Left ventricle myocardium superior (tissue), 1 donor: Measurements from ENCODE around the gene TAS1R1. TPM values are rescaled to one million over a fixed set of nuclear protein-coding genes. Genes with fewer than 3 reads are reported as not detected.
A peak's percentile ranks its signal among the peaks of the same experiment; 100 is the strongest.

Experiments
- ATAC-seq: fragments of 200-7000 bp; cut with Tn5 transposase; one replicate; pipeline ENCODE4 v1.9.1; 2020; ENCODE audit warnings: mild to moderate bottlenecking, moderate library complexity
- DNase-seq: peaks from one replicate; pipeline ENCODE4 v3.0.0-alpha.2; 2020
- intact Hi-C: fragments of 100-400 bp; cut with micrococcal nuclease; formaldehyde crosslinking; loops from one replicate; pipeline ENCODE4 v1.11.0; 2022
- long read RNA-seq: library from polyadenylated mRNA; unstranded; transcript quantifications from one replicate; pipeline ENCODE4 v2.0.0, GENCODE V29; 2021
- total RNA-seq: library from RNA; stranded (reverse); fragmentation: NEBNext Ultra II Directional; extraction: Animal tissue kit (Norgen Biotek cat#: 25700); gene quantifications from one replicate; pipeline ENCODE4 v1.2.1, GENCODE V29; 2021
- donor health status: DM: no; HTN: yes; CAD: no; lungs with severe emphysema.

TAS1R1 gene
- not detected for total RNA-seq
- long read RNA-seq, result 0 reads

DNA sequence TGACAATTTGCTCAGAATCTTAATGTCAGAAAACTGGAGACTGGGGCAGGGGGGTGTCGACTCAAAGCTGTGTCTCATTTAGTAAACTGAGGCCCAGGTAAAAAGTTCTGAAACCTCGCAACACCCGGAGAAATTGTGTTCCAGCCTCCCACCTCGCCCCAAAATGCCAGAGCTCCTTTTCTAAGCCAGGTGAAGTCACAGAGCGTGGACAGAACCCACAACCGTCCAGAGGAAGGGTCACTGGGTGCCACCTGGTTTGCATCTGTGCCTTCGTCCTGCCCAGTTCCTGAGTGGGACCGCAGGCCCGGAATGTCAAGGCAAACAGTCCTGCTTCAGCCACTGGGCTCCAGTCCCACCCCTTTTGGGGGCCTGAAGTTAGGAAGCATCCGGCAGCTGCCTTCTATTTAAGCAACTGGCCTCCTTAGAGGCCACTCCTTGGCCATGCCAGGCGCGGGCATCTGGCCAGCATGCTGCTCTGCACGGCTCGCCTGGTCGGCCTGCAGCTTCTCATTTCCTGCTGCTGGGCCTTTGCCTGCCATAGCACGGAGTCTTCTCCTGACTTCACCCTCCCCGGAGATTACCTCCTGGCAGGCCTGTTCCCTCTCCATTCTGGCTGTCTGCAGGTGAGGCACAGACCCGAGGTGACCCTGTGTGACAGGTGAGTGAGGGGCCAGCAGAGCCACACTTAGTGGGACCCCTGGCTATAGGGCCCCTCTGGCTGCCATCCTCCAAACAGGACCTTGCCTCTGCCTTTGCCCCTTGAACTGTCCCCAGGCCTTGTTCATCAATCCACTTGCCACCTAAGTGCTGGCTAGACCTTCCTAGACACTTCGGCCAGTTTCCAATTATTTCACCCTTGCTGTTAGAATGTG is at the start of gene TAS1R1:
TSS of gene TAS1R1 (plus strand) at position 401 of the 872 bp plus-strand sequence. CDS start at position 468, 67 bp downstream.
- peak; percentile 46 for DNase-seq
- intact Hi-C loops, result loop anchor here (5.0 kb wide), 1 partner anchor 68 kb away; no protein-coding TSS in a partner anchor
- peak; percentile 34 for ATAC-seq

DNA sequence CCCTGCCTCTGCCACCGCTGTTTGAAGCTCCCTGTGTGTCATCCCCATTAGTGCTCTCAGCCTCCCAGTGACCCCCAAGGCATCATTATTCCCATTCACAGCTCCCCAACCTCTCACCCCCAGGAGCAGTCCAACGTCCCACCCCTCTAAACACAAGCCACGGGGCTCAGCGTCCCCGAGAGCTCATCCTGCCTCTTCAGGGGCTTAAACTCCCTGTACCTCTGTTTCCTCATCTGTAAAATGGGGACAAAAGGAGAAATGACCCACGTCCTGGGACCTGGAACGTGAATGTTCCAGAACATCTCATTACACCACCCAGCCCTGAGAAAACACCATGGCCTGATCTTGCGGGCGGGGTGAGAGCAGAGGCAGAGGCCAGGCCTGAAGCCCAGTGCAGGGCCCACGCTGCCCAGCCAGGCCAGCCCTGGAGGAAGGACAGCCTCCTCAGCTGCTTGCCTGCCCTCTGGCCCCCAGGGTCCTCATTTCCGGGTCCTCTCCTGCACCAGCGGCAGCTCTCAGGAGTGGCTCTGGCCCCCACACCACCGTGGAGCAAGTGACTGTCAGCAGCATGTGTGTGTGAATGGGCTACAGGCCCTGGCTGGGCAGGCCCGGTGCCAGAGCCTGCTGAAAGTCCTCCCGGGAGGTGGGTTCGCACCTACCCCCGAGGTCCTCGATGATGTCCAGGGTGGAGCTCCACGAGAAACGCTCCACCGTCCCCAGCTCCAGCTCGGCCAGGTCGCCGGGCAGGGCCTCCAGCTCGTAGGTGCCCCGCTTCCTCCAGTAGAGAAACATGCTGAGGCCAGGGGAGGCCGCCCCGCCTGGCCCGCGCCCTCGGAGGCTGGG is 49.5 kb upstream of the TAS1R1 start:
- DNase-seq (no peak), ATAC-seq (no peak)
- intact Hi-C loops, result no loop called here

DNA sequence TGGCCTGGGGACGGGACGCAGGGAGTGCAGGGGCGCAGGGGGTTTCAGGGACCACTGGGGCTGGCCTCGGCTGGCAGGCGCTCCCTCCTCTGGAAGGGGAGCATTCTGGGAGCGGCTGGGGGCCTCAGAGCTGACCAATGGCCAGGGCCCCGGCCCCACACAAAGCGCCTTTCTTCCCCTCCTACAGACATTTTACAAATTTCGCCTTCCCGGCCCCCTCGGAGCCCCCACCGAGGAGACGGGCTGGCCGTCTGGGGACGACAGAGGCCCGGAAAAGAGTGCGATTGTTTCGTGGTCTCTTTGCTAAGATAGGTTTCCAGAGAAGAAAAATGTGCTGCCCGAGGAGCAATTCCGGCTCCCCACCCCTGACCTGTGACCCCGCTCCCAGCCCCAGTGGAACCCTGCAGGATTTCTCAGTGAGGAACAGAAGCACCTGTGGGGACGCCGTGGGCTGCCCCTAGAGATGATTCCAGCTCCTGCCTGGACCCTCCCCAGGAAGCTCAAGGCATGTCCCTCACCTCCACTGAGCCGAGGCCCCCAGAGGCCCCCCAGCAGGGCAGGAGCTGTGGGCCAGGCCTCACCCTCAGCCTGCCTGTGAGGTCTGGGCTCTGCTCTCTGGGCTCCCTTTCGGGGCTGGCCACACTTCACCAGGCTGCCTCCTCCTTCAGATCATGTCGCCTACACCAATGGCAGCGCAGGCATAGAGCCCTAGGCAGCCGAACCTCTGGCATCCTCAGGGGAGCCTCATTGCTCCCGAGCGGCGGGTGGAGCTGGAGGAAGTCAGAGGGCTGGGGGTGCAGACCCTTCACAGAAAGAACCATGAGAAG is 48.7 kb upstream of the TAS1R1 start:
- no peak for ATAC-seq
- intact Hi-C loops, result no loop called here
- no peak for DNase-seq

DNA sequence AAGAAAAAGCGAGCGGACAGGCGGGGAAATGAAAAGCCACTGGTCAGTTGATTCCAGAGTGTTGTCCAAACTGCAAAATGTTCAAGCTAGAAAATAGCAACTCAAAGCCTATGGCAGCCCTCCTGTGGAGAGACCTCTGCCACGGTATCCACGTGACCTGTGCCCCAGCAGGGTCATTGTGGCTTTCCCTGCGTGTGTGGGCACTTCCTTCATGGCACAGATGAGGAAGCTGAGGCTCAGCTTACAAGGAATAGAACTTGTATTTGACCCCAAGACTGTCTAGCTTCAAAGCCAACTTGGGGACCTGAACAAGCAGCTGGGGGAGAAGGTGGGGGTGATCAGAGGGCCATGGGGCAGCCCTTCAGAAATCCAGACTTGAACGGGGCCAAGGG is 48.1 kb upstream of the TAS1R1 start:
- no peak for DNase-seq
- ATAC-seq, result no peak

DNA sequence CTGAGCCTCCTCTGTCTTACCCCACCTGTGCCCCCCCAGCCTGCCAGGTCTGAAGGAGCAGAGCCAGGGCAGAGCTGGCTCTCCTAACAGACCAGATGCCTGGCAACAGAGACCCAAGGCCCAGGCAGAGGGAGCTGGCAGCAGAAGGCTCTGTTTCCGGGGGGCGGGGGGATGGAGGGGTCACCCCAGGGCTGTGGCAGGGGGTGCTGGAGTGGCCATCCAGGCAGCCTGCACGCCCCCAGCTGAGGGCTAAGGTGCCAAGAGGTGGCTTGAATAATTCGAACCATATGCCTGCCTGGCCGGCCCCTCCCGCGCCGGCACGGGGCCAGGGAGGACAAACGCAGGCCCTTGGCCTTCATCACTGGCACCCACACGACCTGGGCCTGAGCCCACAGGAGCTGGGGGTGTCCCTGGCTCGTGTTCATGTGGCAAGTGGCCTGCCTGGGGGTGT is 47.6 kb upstream of the TAS1R1 start:
- ATAC-seq (no peak), DNase-seq (no peak)
- intact Hi-C loops, result no loop called here

More for the DNA sequence above, 48.1 kb upstream of the TAS1R1 start:
- intact Hi-C loops, result no loop called here

DNA sequence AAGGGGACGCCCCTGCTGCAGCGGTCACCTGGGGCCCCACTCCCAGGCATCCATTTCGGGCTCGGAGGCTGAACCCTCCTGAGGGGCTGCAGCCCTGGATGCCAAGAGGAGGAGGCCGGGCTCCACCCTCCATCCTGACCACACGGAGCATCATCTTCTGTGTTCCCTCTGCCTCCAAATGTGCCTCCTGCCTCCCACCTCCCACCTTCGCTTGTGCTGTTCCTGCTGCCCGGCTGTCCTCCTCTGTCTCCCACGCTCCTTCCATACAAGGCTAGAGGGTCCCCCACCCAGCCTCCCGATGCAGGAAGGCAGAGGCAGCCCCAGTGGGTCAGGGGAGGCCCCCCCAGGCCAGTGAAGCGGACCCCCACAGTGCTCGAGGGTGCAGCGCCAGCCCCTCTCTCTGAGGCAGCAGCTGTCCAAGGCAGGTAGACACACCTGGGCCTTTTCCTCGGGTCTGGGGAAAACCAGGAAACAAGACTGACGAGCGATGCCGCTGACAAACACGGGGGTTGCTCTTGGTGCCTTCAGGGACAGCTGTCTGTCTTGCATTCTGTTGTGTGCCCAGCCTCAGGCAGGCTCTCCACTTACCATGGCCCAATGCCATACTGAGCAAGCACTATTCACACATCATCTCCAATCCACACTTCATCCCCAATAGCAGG is 46.8 kb upstream of the TAS1R1 start:
- no peak for ATAC-seq
- intact Hi-C loops, result no loop called here
- no peak for DNase-seq

DNA sequence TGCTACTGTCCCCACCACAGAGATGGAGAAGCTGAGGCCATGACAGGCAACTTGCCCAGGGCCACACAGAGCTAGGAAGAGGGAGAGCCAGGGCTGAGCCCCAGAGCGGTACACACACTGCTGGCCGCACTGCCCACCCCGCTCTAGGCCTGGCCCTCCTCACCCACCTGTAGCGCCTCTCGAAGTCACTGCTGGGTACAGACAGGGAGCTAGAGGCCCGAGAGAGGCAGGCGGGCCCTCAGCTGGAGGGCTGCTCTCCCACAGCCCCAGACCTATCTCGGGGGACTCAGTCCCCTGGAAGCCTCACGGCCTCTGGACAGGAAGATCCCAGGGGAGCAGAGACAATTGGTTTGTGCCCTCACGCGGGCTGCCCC is 46.3 kb upstream of the TAS1R1 start:
- intact Hi-C loops, result no loop called here
- no peak for ATAC-seq
- no peak for DNase-seq

DNA sequence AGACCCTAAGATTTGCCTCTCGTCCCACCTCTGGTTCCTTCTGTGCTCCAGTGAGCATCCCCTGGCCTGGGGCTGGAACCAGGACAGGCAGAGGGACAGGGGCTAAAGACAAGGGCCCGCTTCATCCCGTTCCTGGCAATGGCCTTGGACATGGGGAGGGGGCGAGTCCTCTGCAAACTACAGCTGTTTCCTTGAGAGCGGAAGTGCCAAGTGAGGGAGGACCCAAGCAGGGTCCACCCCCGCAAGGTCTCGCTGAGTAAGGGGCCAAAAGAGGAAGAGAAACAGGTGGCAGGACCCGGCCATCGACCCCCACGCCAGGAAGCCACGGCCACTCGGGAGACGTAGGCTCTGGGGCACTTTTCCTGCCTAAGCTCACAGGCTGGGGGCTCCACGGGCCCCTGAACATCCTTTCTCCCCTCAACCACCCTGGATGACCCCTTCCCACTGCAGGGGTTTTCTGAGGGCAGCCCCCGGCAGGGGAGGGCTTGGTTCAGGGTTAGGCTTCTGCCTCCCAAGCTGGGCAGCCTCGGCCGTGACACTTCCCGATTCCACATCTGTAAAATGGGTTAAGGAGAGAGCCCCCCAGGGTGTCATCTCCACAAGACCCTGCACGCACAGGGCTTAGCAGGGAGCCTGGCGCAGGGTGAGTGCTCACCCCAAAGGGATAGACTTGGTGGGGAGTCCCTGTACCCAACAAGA is 45.7 kb upstream of the TAS1R1 start:
- DNase-seq (no peak), ATAC-seq (peak; percentile 38)
- intact Hi-C loops, result no loop called here

DNA sequence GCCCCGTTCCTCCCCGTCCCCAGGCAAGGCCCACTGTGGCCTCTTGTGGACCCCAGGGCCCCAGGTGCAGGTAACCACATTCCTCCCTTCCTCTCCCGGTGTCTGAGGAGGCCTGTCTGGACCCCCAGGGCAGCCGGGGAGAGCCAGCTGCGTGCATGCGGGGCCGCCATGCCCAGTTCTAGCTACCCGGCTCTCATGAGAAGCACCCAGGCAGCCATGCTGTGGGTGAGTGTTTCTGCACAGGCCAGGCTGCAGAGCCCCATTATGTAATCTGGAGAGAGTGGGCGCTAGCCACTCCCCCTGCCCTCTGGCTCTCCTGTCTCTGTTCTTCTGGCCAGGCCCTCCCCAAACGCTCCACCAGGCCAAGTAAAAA is 45.2 kb upstream of the TAS1R1 start:
- ATAC-seq (peak; percentile 74), DNase-seq (no peak)
- intact Hi-C loops, result no loop called here

DNA sequence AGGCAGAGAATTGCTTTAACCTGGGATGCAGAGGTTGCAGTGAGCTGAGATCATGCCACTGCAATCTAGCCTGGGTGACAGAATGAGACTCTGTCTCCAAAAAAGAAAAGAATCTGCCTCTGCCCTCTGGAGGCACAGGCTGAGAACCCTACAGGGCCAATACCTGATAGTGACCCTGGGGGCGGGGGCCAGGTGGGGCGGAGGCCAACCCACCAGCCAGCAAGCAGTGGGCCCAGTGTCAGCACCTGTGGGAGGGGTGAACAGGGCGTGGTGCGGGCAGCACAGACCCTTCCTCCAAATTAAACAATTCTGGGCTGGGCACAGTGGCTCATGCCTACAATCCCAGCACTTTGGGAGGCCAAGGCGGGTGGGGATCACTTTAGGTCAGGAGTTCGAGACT is 44.6 kb upstream of the TAS1R1 start:
- ATAC-seq (no peak), DNase-seq (no peak)
- intact Hi-C loops, result no loop called here

DNA sequence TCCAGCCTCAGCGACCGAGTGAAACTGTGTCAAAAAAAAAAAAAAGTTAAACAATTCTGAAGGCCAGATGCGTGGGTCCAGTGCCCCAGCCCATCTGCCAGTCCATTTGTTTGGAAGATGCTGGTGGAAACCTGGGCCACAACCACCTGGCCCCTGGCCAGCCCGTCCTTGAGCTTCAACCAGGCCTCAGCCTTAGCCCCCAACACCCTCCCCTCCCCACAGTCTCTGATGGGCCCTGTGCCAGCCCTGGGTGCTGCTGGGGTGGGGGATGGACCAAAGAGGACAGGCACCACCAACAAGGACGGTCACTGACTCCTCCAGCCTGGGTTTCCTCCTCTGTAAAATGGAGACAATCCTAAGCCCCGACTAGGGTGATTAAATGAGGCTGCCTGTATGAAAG is 44.1 kb upstream of the TAS1R1 start:
- ATAC-seq (no peak), DNase-seq (no peak)

DNA sequence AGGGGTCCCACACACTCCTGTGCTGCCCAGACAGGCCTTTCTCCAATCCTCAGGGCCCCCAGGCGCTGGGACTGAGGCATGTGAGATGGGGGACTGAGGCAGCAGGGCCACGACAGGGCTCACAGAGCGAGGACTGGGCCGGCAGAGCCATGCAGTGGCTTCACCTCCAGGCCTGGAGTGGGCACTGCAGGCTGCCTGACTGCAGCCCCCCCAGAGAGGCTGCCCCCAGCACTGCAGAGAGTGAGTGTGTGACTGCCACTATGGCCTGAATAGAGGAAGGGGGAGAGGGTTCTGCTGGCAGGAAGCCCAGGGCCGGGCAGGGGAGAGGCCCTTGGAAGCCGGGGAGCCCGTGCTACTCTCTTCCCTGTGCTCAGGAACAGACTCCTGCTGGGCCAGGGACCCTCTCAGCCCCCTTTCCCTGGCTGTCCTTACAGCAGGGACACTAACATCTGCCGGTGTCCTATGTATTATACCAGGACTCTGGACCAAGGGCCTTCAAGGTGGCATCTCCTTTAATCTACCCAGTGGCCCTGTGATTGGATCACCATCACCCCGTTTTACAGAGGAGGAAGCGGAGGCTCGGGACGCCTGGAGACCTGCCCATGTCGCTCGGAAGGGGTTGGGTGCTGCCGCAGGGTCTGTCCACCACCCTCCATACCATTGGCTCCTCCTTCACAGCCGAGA is 43.4 kb upstream of the TAS1R1 start:
- intact Hi-C loops, result no loop called here
- ATAC-seq (no peak), DNase-seq (no peak)

More for the DNA sequence above, 44.1 kb upstream of the TAS1R1 start:
- intact Hi-C loops, result no loop called here

DNA sequence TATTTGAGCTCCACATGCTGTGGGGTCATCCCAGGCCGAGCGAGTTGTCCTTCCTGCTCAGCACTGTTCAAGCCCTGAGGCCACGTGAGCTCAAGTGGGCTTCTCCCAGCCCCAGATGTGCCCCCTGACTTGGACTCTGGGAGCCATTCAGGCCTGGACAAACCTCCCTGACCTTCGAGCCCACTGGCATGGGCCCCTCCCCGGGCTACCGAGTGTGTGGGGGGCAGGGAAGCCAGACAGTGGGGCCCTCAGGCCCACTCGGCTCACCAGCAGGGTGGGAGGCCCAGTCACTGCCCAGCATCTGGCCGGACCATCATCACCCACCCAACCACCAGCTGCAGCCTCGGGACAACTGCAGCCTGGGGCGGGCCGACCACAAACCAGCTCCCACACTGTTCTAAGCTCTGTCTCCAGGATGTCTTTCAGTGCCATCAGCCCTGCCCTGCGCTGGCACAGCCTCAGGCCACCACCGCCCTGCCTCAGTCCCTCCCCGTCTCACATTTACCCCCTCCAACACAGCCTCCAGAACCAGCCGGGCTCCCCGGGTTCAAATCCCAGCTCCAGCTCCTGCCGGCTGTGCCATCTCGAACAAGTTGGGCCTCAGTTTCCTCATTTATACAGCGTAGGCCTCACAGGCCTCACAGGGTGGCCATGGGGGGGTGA is 42.7 kb upstream of the TAS1R1 start:
- DNase-seq (no peak), ATAC-seq (no peak)
- intact Hi-C loops, result no loop called here

DNA sequence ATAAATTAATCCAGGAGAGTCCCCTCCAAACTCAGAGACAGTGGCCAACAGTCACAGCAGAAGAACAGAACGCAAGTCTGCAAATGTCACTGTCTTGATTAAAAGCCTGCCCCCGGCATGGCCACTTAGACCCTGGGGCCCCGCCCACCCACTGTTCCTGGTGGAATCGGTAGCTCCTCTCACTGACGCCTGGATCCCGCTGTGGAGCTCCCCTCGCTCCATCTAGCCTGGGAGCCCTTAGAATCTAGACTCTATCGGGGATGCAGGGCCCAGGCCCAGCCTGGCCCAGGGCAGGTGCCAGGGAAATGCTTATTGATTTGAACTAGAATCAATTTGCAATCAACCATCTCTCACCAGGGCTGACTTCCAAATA is 42.2 kb upstream of the TAS1R1 start:
- no peak for ATAC-seq
- intact Hi-C loops, result no loop called here

DNA sequence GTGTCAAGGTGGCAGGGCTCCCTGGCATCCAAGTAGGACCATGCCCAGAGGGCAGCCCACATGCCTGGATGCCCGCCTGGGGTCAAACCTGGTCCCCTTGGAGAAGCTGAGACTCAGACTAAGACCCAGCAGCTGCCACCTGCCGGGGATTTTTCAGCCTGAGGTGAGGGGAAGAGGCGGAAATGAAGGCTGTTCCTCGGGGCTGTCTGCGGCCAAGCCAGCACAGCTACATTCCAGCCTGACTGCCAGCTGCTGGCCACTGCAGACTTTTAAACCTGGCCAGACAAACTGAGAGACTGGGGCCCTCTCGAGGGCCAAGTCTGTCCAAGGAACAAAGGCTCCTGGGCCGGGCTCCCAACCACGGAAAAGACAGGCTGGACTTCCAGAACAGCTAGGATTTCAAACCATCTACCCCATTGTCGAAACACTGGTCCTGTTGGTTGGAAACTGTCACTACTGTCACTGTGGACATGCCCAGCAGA is 41.7 kb upstream of the TAS1R1 start:
- intact Hi-C loops, result no loop called here
- peak; percentile 42 for ATAC-seq
- DNase-seq, result no peak

More for the DNA sequence above, 42.2 kb upstream of the TAS1R1 start:
- DNase-seq, result no peak

DNA sequence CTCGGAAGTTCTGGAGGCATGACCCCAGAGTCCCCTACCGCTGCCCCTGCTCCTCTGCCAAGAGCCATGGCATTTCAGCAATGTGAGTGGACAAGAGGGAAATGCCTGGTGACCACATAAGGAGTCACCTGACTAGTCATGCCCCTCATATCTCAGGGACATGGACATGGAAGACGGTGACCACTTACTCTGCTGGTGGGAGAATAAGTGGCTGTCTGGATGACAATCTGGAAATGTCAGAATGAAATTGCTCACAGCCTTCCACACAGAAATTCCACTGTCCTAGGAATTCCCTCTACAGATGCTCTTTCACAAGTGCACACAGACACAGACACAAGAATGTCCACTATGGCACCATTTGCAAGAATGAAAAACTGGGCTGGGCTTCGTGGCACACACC is 39.3 kb upstream of the TAS1R1 start:
- no peak for ATAC-seq
- intact Hi-C loops, result no loop called here
- DNase-seq, result no peak

DNA sequence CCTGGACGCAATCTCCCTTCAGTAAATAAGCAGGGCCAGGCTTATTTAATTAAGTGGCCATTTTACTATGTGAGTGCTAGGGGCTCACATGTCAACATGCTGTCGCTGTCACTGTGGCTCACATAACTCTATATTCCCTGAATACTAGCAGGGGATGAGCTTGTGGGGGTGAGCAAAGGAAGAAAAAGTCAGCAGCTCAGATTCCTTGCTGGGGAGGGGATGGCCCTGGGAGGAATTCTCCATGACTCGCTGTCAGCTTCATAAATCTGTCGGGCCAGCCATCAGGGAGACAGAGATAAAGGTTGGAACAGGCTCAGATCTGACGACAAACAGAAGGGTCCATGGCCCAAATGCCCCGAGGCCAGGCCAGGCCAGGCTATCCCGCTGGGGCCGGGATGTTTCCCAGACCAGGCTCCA is 37.7 kb upstream of the TAS1R1 start:
- DNase-seq (no peak), ATAC-seq (no peak)
- intact Hi-C loops, result no loop called here
